Stimulated activated CD8-positive, alpha-beta memory T cell treated with anti-CD3 and anti-CD28 coated beads, Interleukin-4, amount 100 ng/mL, for 4 hours (primary cell): Measurements from ENCODE around the gene SLC22A6.

Experiments used
- DNase-seq, 2 donors: peaks; one replicate each; pipeline ENCODE4 v3.0.0-alpha.2; 2020; ENCODE audit warnings: low read depth in 2 of 2, low spot score in 1 of 2

Gene SLC22A6

GRCh38 chr11:62984451-62984991, at the start of gene SLC22A6:
Gene SLC22A6 (minus strand): TSS chr11:62984967. CDS start chr11:62984690, 277 bp downstream.
- no peak for DNase-seq

- DNase-seq = no peak
These were observed 47.7 kb upstream of the SLC22A6 start for GRCh38 chr11:63032457-63032856.

GRCh38 chr11:63023841-63024648, 39.3 kb upstream of the SLC22A6 start:
- DNase-seq = peak; percentile 57 to 87

GRCh38 chr11:63023222-63023814, 38.6 kb upstream of the SLC22A6 start:
- no peak for DNase-seq

GRCh38 chr11:63022441-63022840, 37.7 kb upstream of the SLC22A6 start:
- no peak for DNase-seq

- no peak for DNase-seq
These were observed 36.0 kb upstream of the SLC22A6 start for GRCh38 chr11:63020671-63021291.

- DNase-seq = no peak
These were observed 34.7 kb upstream of the SLC22A6 start for GRCh38 chr11:63019506-63019905.

- no peak for DNase-seq
These were observed 32.7 kb upstream of the SLC22A6 start for GRCh38 chr11:63017306-63017974.

GRCh38 chr11:63015521-63016215, 30.9 kb upstream of the SLC22A6 start, which contains the start of gene SLC22A8:
Gene SLC22A8 (minus strand): TSS chr11:63015841. CDS start chr11:63014958, 883 bp downstream.
- no peak for DNase-seq

GRCh38 chr11:63014408-63015055, 29.8 kb upstream of the SLC22A6 start:
- DNase-seq = no peak

GRCh38 chr11:63012839-63013238, 28.1 kb upstream of the SLC22A6 start:
- no peak for DNase-seq

- no peak for DNase-seq
These were observed 27.7 kb upstream of the SLC22A6 start for GRCh38 chr11:63012430-63012829.

- DNase-seq = no peak
These were observed 26.2 kb upstream of the SLC22A6 start for GRCh38 chr11:63010934-63011439.

- DNase-seq = no peak
These were observed 23.2 kb upstream of the SLC22A6 start for GRCh38 chr11:63007920-63008319.

GRCh38 chr11:63001456-63001855, 16.7 kb upstream of the SLC22A6 start:
- DNase-seq = no peak

- no peak for DNase-seq
These were observed 14.9 kb upstream of the SLC22A6 start for GRCh38 chr11:62999649-63000048.

GRCh38 chr11:62999156-62999555, 14.4 kb upstream of the SLC22A6 start:
- DNase-seq = no peak

GRCh38 chr11:62996271-62996670, 11.5 kb upstream of the SLC22A6 start:
- no peak for DNase-seq

- DNase-seq = no peak
These were observed 10.0 kb upstream of the SLC22A6 start for GRCh38 chr11:62994775-62995174.

GRCh38 chr11:62988276-62988675, 3.5 kb upstream of the SLC22A6 start:
- DNase-seq = no peak
